H7 (cell line): Measurements from ENCODE around the gene ICAM1. TPM values are rescaled to one million over a fixed set of nuclear protein-coding genes. Genes with fewer than 3 reads are reported as not detected.
"Not testable (repeated sequence)": the region's sequence is repeated elsewhere in the genome, so short reads cannot be mapped to it uniquely, and the experiment has no call there.

Experiments used
- DNase-seq: peaks from one replicate; pipeline ENCODE4 v3.0.0; 2012
- H3K27me3 ChIP-seq: 2 replicates; pipeline ENCODE4 v1.6.0; 2011; ENCODE audit warnings: mild to moderate bottlenecking, low read length; ENCODE audit not compliant: control insufficient read depth, insufficient read depth
- H3K36me3 ChIP-seq: replicated peaks from 2 replicates; pipeline ENCODE4 v1.5.1; 2011; ENCODE audit warnings: low read length; ENCODE audit not compliant: control insufficient read depth, insufficient read depth
- H3K4me3 ChIP-seq: 2 replicates; pipeline ENCODE4 v1.5.1; 2011; ENCODE audit warnings: low read depth, mild to moderate bottlenecking, control low read depth, low read length, moderate library complexity; ENCODE audit not compliant: insufficient read depth
- total RNA-seq: library from RNA; depleted of rRNA; stranded (reverse); fragments of >200 nt; shearing (Covaris generic); gene quantifications from 2 replicates; pipeline ENCODE4 v1.2.3, GENCODE V29; 2014

The ICAM1 gene
- total RNA-seq, 1 experiment from 2014 or later, result 2.8 TPM

DNA sequence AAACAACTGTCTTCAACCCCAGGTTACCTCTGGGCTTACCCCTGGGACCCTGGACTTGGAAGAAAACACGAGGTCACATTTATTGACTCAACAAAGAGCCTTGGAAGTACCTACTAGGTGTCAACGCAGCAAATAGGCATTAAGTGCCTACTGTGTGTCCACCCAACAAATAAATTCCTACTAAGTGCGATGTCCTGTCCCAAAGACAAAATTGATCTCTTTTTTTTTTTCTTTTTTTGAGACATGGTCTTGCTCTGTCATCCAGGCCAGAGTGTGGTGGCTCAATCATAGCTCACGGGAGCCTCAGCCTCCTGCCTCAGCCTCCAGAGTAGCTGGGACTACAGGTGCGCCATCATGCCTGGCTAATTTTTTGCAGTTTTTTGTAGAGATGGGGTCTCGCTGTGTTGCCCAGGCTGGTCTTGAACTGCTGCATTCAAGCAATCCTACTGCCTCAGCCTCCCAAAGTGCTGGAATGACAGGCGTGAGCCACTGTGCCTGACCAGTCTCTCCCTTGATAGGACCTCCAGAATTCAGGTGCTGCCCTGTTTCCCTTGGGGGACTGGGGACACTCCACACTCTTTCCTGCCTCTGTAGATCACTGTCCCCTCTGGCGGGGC lies 39.2 kb upstream of the ICAM1 start:
- H3K36me3 ChIP-seq, result no peaks in the 10 kb centered on the region
- no peak for DNase-seq
- peaks cover 10% of the 10 kb centered on the region for H3K27me3 ChIP-seq
- H3K4me3 ChIP-seq, result peak overlapping the region; percentile 88

DNA sequence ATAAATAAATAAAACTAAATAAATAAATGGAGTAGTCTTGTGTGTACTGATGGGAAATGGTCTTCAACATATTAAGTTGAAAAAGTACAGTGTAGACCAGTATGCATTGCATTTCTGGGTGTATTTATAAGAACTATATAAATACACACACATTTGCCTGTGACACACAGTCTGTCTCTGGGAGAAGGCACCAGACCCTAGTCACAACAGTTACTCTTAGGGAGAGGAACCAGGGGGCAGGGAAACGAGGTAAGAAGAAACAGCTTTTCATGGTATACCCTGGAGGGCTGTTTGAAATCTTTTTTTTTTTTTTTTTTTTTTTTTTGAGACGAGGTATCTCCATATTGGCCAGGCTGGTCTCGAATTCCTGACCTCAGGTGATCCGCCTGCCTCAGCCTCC lies 37.0 kb upstream of the ICAM1 start:
- DNase-seq, result no peak
- H3K36me3 ChIP-seq, result no peaks in the 10 kb centered on the region
- H3K27me3 ChIP-seq, result peaks cover 10% of the 10 kb centered on the region
- H3K4me3 ChIP-seq, result no peak overlapping the region

DNA sequence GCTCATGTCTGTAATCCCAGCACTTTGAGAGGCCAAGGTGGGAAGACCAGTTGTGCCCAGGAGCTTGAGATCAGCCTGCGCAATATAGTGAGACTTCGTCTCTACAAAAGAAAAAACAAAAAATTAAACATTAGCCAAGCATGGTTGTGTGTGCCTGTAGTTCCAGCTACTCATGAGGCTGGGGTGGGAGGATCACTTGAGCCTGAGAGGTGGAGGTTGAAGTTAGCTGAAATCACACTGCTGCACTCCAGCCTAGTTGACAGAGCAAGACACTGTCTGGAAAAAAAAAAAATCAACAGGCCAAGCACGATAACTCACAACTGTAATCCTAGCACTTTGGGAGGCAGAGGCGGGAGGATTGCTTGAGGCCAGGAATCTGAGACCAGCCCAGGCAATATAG lies 35.9 kb upstream of the ICAM1 start:
- DNase-seq, result no peak
- Histone ChIP-seq H3K36me3 (no peaks in the 10 kb centered on the region), H3K27me3 (peaks cover 8% of the 10 kb centered on the region), H3K4me3 (no peak overlapping the region)

DNA sequence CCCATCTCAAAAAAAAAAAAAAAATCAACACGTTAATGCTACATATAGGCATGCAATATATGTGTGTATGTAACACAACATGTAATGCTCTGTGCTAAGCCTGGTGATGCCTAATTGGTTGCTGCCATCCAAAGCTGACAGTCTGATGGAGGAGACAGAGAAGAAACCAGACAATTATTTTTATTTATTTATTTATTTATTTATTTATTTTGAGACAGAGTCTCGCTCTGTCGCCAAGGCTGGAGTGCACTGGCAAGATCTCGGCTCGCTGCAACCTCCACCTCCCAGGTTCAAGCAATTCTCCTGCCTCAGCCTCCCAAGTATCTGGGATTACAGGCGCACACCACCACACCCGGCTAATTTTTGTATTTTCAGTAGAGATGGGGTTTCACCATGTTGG lies 35.5 kb upstream of the ICAM1 start:
- DNase-seq, H3K27me3 ChIP-seq, H3K4me3 ChIP-seq, H3K36me3 ChIP-seq: not testable (repeated sequence)

DNA sequence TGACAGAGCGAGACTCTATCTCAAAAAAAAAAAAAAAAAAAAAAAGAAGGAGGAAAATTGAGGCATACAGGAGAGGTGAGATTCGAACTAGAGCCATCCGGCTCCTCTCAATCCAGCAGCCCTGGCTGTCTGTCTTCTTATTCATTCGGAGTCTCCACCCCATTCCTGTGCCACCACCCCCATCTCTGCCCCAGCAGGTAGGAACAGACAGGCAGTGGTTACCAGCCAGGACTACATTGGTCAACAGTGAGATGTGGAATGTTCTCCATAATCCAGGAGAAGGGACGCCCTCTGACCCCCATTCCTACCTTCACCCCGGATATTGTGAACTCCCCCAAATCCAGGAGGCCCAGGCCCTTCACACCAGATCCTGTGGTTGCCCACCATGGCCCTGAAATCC lies 33.2 kb upstream of the ICAM1 start:
- no peak overlapping the region for H3K4me3 ChIP-seq
- no peaks in the 10 kb centered on the region for H3K36me3 ChIP-seq
- H3K27me3 ChIP-seq, result no peaks in the 10 kb centered on the region
- peak; percentile 17 for DNase-seq

DNA sequence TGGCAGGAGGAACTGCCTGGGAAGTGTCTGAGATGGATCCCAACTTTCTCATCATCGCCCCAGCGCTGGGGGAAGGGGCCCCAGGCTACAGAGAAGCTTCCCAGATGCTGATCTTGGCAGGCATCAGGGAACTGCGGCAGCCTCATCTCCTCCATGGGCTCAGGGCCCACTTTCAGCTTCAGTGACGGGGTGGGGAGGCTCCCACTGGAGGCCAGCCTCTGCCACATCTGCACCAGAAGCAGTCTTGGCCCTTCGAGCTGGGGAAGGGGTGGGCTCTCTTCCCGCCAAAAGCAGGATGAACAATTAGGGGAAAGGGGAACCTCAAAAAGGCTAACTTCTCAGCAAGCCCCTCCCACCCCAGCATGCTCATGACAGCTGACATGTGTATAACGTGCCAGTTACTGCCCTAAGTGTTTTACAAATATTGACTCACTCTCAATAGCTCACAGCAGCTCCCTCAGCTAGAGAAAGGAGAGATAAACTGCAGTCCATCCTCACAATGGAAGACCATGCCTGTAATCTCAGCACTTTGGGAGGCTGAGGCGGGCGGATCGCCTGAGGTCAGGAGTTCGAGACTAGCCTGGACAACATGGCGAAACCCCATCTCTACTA lies 32.6 kb upstream of the ICAM1 start:
- no peaks in the 10 kb centered on the region for H3K27me3 ChIP-seq
- DNase-seq, result no peak
- no peak overlapping the region for H3K4me3 ChIP-seq
- no peaks in the 10 kb centered on the region for H3K36me3 ChIP-seq

DNA sequence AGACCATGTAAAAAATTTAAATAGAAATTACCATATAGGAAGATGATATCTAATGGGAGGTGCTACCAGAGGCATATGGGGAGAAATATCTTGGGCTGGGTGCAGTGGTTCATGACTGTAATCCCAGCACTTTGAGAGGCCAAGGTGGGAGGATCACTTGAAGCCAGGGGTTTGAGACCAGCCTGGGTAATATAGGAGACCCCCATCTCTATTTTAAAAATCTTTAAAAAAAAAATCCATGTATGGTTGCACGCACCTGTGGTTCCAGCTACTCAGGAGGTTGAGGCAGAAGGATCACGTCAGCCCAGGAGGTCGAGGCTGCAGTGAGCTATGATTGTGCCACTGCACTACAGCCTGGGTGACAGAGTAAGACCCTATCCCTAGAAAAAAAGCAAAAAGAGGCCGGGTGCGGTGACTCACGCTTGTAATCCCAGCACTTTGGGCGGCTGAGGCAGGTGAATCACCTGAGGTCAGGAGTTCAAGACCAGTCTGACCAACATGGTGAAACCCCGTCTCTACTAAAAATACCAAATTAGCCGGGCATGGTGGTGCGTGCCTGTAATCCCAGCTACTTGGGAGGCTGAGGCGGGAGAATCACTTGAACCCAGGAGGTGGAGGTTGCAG lies 29.0 kb upstream of the ICAM1 start:
- not testable (repeated sequence) for H3K27me3 ChIP-seq, H3K36me3 ChIP-seq, H3K4me3 ChIP-seq, DNase-seq

DNA sequence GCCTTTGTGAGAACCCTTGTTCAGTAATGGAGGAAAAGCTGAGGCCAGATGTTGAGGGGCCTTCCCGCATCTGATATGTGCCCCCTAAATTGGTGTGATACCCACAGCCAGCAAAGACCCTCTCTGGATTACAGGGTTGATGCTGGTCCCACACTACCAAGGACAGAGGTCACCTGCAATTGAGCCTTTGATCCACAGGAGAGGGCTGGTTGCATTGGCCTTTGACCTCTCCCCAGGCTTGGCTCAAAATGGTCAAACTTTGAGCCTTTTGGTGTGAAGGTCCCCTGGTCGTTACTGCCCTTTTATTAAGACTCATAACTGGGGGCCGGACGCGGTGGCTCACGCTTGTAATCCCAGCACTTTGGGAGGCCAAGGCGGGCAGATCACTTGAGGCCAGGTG lies 27.3 kb upstream of the ICAM1 start:
- no peak for DNase-seq
- Histone ChIP-seq H3K27me3 (no peaks in the 10 kb centered on the region), H3K4me3 (no peak overlapping the region)

DNA sequence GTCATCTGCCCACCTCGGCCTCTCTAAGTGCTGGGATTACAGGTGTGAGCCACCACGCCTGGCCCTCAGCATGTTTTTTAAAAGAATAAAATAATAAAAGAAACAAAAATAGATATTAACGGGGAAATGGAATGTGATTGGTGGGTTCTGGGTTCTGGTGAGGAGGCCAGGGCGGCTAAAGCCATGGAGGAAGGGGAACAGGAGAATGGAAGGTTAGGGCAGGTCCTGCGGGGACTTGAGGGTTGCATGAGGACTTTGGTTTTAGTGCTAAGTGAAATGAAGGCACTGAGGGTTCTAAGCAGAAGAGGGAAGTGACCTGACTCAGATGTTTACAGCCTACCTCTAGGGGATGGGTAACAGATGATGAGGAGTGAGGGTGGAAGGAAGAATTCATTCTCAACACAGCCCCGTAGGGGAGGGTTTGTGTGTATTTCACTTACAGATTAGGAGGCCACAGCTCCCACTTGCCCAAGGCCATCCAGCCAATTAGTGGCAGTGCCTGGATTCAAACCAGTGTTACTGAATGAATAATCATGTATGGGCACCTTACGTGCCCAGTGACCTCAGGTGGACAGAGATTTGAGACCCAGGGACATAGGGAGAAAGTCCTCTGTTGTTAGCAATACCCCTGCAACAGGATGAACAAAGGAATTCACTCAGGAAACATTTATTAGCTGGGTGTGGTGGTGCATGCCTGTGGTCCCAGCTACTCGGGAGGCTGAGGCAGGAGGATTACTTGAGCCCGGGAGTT lies 25.6 kb upstream of the ICAM1 start:
- no peak overlapping the region for H3K4me3 ChIP-seq
- H3K27me3 ChIP-seq, result no peaks in the 10 kb centered on the region
- no peaks in the 10 kb centered on the region for H3K36me3 ChIP-seq
- DNase-seq, result no peak

More for the DNA sequence above, 27.3 kb upstream of the ICAM1 start:
- H3K36me3 ChIP-seq, result no peaks in the 10 kb centered on the region

DNA sequence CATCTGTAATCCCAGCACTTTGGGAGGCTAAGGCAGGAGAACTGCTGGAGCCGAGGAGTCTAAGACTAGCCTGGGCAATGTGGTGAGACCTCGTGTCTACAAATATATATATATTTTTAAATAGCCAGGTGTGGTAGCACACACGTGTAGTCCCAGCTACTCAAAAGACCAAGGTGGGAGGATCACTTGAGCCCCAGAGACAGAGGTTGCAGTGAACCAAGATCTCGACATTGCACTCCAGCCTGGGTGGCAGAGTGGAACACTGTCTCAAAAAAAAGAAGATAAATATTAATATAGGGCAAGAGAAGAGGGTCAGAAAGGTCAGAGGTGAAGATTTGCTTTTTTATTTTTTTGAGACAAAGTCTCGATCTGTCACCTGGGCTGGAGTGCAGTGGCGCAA lies 24.4 kb upstream of the ICAM1 start:
- H3K4me3 ChIP-seq, result no peak overlapping the region
- no peaks in the 10 kb centered on the region for H3K36me3 ChIP-seq
- no peak for DNase-seq
- no peaks in the 10 kb centered on the region for H3K27me3 ChIP-seq

DNA sequence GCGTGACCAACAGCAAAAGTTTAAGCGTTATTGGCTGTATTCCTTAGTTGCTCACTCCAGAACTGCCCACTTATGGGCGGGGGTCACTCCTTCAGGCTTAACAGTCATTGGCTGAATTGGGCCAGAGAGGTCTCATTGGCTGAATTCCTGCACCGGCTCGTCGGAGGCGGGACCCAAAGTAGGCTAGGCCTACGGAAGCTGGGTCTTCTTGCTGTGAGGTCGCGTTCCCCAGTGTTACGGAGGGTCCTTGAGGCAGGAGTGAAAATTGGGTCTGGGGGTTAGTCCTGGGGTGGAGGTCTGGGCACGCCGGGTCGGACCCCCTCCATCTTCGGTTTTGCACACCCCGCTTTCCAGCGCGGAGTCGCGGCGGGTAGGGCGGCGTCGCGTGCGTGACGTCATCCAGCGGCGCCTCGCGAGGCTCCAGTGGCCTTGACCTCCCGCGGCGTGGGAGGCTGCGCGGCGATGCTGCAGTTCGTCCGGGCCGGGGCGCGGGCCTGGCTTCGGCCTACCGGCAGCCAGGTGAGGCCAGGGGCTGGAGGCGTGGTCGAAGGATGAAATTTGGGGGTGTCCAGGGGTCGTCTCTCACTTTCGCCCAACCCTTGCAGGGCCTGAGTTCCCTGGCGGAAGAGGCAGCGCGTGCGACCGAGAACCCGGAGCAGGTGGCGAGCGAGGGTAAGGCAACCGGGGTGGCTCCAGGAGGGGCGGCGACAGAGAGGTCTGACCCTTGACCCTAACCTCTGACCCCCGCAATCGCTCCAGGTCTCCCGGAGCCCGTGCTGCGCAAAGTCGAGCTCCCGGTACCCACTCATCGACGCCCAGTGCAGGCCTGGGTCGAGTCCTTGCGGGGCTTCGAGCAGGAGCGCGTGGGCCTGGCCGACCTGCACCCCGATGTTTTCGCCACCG lies 18.9 kb upstream of the ICAM1 start, which contains the start of gene MRPL4:
Gene MRPL4 (plus strand): TSS at position 423 of the 903 bp plus-strand sequence. CDS start 40 bp downstream, at position 463.
- Histone ChIP-seq H3K27me3 (no peaks in the 10 kb centered on the region), H3K36me3 (peaks cover 16% of the 10 kb centered on the region), H3K4me3 (peak within 1 kb of the TSS; percentile 98)
- peak; percentile 98 for DNase-seq

DNA sequence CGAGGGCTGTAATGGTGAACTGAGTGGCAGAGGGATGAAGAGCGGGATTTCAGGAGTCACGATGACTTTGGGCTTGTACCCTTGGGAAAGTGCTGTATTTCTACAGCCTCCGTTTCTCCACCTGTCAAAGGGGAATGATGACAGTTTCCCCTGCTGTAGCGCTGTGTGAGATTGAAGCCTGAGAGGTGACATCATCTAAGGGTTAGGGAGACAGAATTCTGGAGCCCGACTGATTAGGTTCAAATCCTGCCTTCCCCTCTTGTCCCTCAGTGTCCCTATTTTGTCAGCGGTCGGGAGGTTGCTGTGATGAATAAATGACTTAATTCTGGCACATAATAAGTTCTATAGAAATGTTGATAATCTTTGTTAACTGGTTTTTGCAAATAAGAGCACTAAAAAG lies 18.2 kb upstream of the ICAM1 start:
- DNase-seq, result no peak
- peak overlapping the region; percentile 98 for H3K4me3 ChIP-seq
- H3K27me3 ChIP-seq, result no peaks in the 10 kb centered on the region
- peaks cover 21% of the 10 kb centered on the region for H3K36me3 ChIP-seq

DNA sequence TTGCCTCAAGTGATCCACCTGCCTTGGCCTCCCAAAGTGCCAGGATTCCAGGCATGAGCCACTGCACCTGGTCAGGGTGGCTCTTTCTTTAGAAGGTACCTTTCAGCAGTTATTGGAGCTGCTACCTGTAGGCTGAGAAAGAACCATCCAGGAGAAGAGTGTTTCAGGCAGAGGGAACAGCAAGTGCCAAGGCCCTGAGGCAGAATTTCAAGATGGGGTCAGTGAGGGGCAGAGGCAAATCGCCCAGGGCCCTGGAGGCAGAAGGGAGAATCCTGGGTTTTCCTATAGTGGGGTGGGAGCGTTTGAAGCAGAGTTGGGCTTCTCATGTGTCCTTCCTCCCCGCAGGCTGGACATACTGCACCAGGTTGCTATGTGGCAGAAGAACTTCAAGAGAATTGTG lies 16.7 kb upstream of the ICAM1 start:
- Histone ChIP-seq H3K4me3 (no peak overlapping the region), H3K27me3 (no peaks in the 10 kb centered on the region), H3K36me3 (peaks cover 24% of the 10 kb centered on the region)
- no peak for DNase-seq

DNA sequence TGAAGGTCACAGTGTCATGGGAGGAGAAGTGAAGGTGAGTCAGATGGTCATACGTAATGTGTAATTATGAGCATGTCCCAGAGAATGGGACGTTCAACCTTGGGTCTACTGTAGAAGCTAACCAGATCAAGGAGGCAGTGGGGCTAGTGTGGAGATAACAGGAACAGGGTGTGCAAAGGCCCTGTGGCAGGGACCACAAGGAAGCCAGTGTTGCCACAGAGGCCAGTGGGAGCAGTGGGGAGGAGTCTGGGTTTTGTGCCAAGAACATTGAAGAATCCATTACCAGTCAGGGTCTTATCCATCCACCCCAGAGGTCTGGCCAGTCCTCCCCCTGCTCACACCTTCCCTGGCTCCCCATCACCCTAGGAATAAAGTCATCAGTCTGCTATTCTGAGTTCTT lies 15.6 kb upstream of the ICAM1 start:
- Histone ChIP-seq H3K4me3 (no peak overlapping the region), H3K27me3 (no peaks in the 10 kb centered on the region), H3K36me3 (peaks cover 24% of the 10 kb centered on the region)
- no peak for DNase-seq
